ENCODE data around the gene TMEM132A.
A peak's percentile ranks its signal among the peaks of the same experiment; 100 is the strongest.

The TMEM132A gene

DNA sequence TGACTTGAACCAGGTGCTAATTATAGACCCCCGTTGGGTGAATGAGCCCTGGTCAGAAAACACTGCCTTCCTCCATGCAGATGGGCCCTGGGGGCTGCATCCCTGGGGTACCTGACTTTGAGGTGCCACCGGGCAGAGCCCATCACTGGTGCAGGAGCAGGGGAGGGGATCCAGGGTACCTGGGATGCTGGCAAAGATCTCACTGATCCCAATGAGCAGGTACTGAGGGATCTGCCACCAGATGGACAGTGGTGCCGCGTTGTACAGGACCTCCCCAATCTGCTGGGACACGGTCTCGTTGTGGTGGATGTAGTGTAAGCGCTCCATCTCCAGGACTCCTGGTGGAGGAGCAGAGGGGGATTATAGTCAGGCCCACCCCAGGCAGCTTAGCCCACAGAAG, 15.0 kb downstream of the TMEM132A start:
- no peak for DNase-seq (ENCODE audit: low spot score)

GRCh38 chr11:60939855-60940254, 15.6 kb downstream of the TMEM132A start:
- no peak for DNase-seq (ENCODE audit: low spot score)

GRCh38 chr11:60941371-60942119, 17.3 kb downstream of the TMEM132A start:
- DNase-seq (ENCODE audit: low spot score): no peak

- no peak for DNase-seq (ENCODE audit: low spot score)
These were observed 18.0 kb downstream of the TMEM132A start for GRCh38 chr11:60942219-60942618.

DNA sequence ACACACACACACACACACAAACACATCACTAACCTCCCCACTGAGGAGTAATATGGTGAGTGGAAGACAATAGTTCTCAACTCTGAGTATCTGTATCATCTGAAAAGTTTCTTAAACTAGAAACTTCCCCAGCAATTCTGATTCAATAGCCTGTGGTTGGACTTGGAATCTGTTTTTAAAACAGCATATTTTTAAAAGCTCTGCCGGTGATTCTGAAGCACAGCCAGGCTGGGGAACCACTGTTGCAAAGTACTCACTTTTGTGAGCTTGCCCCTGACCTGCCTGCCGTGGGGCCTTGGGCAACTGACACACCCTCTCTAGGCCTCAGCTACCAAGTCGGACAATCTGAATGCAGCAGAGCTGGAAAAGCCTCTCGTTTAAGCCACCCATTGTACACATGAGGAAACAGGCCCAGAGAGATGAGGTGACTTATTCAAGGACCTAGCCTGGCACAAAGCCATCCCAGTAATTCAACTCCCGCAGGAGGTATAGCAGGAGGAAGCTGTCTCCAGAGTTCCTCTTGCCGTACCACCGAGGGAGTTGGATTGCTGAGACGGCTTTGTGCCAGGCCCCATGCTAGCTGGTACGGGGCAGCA, 18.8 kb downstream of the TMEM132A start:
- no peak for DNase-seq (ENCODE audit: low spot score)

DNA sequence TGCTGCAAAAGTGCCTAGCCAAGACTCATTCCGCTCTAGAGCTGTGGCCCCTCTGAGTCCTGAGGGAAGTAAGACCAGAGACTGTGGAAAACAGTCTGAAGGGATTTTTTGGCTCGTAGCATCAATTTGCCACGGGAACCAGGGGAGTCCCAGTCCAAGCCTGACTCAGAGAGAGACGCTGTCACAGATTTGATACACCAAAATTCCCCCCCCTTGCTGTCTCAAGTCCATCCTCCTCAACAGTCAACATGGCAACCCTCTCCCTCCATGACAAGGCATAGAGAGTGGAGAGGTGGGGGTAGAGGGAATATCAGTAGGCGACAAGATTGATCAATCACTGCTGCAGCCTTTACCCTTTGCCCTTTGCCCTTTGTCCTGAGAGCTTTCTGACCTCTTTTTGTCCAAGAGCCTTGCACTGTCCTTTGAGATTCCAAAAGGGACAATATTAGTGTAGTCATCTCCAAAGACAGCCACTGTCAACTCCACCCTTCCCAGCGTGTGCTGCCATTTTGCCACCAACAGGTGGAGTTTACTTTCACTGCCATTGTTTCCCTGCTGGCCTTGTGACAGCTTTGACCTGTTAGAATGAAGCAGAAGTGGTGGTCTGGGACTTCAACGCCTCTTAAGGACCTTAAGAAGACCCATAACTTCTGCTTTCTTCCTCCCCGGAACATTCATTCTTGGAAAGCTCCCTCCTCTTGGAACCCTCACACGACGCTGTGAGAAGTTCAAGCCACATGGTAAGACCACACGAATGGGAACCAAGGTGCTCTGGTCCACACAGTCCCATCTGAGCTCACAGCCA, 20.4 kb downstream of the TMEM132A start:
- no peak for DNase-seq (ENCODE audit: low spot score)

- DNase-seq (ENCODE audit: low spot score): no peak
These were observed 21.0 kb downstream of the TMEM132A start for GRCh38 chr11:60945295-60945667.

DNA sequence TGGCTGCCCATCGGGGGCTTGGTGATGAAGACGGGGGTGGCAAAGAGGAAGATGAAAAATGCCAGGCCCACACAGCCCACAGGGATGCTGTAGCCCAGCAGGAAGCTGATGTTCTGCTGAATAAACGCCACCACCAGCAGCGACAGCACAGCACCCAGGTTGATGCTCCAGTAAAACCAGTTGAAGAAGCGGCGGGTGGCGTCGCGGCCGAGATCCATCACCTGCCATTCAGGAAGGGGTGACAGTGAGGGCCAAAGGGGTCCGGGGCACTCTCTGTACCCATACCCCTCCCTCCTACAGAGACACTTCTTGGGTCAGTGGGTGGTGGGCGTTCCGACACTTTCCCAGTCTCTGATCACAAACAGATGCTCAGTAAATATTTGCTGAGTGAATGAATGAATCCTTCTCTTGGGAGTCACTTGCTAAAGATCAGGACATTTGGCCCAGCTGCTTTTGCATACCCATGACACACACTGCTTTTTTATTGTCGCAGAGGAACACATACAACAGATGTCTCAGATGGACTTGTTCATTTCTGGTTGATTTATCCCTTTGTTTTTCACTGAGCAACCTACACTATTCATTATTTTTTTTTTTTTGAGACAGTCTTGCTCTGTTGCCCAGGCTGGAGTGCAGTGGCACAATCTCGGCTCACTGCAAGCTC, 22.5 kb downstream of the TMEM132A start:
- no peak for DNase-seq (ENCODE audit: low spot score)

- DNase-seq (ENCODE audit: low spot score): no peak
These were observed 23.4 kb downstream of the TMEM132A start for GRCh38 chr11:60947700-60948099.

DNA sequence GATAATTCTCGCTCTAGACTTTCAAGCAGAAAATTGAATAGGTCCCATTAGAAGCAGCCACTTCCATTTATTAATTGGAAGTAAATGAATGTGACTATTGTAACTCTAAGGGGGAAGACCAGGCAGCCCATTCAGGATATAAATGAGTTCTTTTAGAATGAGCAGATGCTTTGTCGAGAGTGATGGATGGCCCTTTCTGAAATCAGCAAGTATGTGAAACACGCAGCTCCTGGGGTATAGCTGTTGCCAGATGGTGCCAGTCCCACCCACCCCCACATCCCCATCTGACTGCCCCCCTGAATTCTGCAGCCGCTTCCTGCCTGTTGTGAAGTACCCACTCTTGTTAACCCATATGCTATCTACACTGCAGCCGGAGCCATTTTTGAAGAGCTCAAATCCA, 24.0 kb downstream of the TMEM132A start:
- DNase-seq (ENCODE audit: low spot score): no peak

GRCh38 chr11:60950024-60950423, 25.8 kb downstream of the TMEM132A start:
- DNase-seq (ENCODE audit: low spot score): no peak

DNA sequence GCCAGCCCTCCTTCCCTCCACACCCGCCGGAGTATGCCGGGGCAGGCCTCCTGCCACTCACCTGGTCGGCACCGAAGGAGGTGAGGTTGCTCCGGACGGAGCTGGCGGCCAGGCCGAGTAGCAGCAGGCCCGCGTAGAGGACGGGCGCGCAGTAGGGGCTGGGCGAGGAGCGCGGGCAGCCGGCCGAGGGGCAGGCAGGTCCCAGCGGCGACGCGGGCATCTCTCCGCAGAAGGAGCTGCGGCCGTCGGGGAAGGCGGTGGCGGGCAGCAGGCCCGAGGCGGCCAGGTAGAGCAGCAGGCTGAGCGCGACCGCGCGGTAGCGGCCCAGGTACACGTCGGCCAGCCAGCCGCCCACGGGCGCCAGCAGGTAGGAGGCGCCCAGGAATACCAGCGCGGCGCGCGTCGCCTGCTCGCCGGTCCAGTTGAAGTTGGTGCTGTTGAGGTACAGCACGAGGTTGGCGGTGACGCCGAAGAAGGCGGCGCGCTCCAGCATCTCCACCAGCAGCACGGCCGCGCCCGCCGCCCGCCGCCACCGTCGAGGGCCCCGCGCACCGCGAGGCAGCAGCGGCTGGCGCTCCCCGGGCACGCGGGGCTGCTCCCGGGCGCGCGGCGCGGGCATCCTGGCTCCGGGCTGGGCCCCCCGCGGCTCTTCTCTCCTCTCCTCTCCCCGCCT, 26.8 kb downstream of the TMEM132A start:
- peak; percentile 56 for DNase-seq (ENCODE audit: low spot score)

DNA sequence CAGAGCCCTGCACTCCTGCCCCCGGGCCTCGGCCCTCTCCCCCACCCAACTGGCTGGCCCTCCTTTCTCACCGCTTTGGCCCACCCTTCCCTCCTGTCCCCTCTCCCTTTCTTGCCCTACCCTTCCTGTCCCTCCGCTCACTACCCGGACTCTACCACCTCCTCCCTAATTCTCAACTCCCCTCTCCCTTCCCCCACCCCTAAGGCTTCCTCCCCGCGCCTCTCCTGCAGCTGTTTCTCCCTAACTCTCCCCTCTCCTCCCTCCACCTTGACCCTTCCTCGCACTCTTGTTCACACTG, 27.3 kb downstream of the TMEM132A start:
- DNase-seq (ENCODE audit: low spot score): no peak

GRCh38 chr11:60951904-60952741, 27.9 kb downstream of the TMEM132A start, which contains the start of gene SLC15A3:
TSS of gene SLC15A3 (minus strand) at chr11:60952176. CDS start at chr11:60951551, 625 bp downstream.
- DNase-seq (ENCODE audit: low spot score): peak; percentile 64

- no peak for DNase-seq (ENCODE audit: low spot score)
These were observed 28.5 kb downstream of the TMEM132A start for GRCh38 chr11:60952742-60953170.

DNA sequence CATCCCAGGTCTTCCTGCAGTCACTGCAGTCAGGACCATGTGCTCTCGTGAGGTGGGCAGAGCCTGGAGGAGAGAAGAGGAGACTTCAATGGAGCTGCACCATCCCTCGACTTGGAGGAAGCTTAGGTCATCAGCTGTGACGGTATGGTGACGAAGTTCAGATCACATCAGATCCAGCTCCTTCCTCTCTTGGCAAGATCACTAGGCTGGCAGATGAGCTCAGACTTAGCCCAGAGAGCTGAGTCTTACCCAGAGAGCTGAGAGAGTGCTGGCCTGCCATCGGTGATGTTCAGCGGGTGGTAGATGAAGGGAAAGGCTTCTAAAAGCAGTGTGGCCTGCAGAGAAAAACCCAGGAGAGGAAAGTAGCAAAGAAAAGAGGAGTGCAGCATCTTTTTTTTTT, 29.5 kb downstream of the TMEM132A start:
- peak; percentile 35 for DNase-seq (ENCODE audit: low spot score)

DNA sequence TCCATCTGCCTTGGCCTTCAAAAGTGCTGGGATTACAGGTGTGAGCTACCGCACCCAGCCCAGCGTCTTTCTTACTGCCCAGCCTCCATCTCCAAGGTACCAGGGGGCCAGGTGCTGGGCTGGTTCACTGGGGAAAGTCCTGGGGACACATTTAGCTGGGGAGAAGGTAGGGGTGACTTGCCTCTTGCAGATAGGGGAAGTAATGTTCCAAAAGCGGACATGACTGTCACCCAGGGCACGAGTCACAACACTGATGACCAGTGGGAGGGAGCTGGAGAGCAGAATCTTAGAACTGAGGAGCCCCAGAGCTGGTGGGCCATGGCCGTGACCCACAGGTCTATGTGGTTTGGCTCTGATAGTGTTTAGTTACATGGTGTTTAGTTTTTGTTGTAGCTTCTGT, 30.2 kb downstream of the TMEM132A start:
- no peak for DNase-seq (ENCODE audit: low spot score)

DNA sequence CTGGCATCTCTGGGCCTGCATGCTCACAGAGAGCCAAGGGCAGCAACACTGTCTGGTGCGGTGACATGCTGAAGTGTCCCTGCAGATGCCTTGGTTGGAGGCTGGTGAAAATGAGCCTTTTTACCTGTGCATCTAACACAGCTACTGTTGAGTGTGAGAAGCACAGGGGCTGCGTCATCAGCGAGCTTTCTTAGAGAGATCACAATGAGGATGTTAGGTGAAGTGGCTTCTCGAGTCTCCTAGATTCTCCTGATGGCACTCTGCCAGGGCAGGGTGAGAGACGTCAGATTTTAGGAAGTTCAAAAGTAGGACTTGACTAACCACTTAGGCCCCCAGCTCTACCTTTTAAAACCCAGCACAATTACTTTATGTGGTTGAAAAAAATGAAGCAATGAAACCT, 31.3 kb downstream of the TMEM132A start:
- DNase-seq (ENCODE audit: low spot score): no peak

GRCh38 chr11:60957188-60957587, 32.9 kb downstream of the TMEM132A start:
- no peak for DNase-seq (ENCODE audit: low spot score)

GRCh38 chr11:60959431-60959830, 35.2 kb downstream of the TMEM132A start:
- DNase-seq (ENCODE audit: low spot score): no peak

DNA sequence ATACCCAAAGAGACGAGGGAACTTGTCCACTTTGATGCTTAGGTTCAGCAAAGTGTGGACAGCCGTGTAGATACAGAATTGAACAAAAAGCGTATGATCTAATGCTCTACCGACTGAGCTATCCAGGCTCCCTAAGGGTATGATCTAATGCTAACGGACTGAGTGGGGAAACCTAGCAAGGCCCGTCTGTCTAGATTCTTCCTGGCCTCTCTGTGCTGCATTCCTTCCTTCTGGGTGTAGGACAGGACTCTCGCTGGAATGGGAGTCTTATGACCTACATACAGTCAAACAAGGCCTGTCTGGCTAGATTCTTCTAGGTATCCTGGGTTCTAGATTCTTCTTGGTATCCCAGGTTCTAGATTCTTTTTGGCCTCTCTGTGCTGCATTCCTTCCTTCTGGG, 36.1 kb downstream of the TMEM132A start:
- DNase-seq (ENCODE audit: low spot score): no peak

All from AG20443 (cell line).